Endothelial cell of umbilical vein (primary cell): ENCODE measurements around the gene SKIDA1. TPM values are rescaled to one million over a fixed set of nuclear protein-coding genes. Genes with fewer than 3 reads are reported as not detected.
A peak's percentile ranks its signal among the peaks of the same experiment; 100 is the strongest.

Source experiments
- BruUV-seq: library from RNA; stranded (reverse); fragments of 400-500 nt; replicated peaks from 2 replicates; lab custom pipeline; 2021; lab: Mats Ljungman, UMichigan
- CTCF ChIA-PET: fragments of 300-600, 350-600 bp; sonication (Branson Sonifier 250); formaldehyde crosslinking; loops from one replicate; lab custom pipeline; 2021; ENCODE audit warnings: antibody characterized with exemption, inconsistent platforms; lab: Charles Lee
- POLR2A ChIA-PET: fragments of 300-600, 350-600 bp; sonication (Branson Sonifier 250); formaldehyde crosslinking; loops from one replicate; lab custom pipeline; 2021; ENCODE audit warnings: antibody characterized with exemption, inconsistent platforms; lab: Charles Lee
- DNase-seq: peaks from one replicate; pipeline ENCODE4 v3.0.0-alpha.2; 2011; ENCODE audit warnings: low read depth, low spot score
- FAIRE-seq: peaks from 2 replicates; lab custom pipeline; 2011; peaks lifted over from hg19 to GRCh38; lab: Jason Lieb, UNC
- H2AFZ ChIP-seq: 2 replicates; pipeline ENCODE4 v1.6.0; 2012; ENCODE audit warnings: low read depth, low read length, control low read depth, inconsistent platforms
- H3K27ac ChIP-seq: 2 replicates; pipeline ENCODE4 v1.5.1; 2011; ENCODE audit warnings: low read depth, mild to moderate bottlenecking, control low read depth, low read length, moderate library complexity; ENCODE audit not compliant: insufficient read depth
- H3K27me3 ChIP-seq, 2 experiments: 2 replicates each; pipeline versions ENCODE4 v1.6.0 to v1.6.1; 2011; ENCODE audit warnings: low read length in 2 of 2, mixed read lengths in 1 of 2; ENCODE audit not compliant: control insufficient read depth in 2 of 2, insufficient read depth in 2 of 2
- H3K36me3 ChIP-seq, 2 experiments: 2 replicates in 1 of 2; 3 replicates in 1 of 2; pipeline ENCODE4 v1.5.1; 2011; ENCODE audit warnings: low read length in 2 of 2, mild to moderate bottlenecking in 1 of 2, moderate library complexity in 1 of 2; ENCODE audit not compliant: control insufficient read depth in 2 of 2, insufficient read depth in 2 of 2; ENCODE audit errors: extremely low read depth in 1 of 2
- H3K4me1 ChIP-seq: 3 replicates; pipeline ENCODE4 v1.5.1; 2011; ENCODE audit warnings: mild to moderate bottlenecking, low read length; ENCODE audit not compliant: control insufficient read depth, insufficient read depth; ENCODE audit errors: extremely low read depth
- H3K4me2 ChIP-seq: 2 replicates; pipeline ENCODE4 v1.6.1; 2011; ENCODE audit warnings: low read length, control low read depth, mixed read lengths; ENCODE audit not compliant: insufficient read depth
- H3K4me3 ChIP-seq, 3 experiments: fragments of 200-600 bp in 1 of 3; sonication (generic), shearing (Covaris generic) in 1 of 3; replicated peaks in 1 of 3; 2 replicates each; pipeline ENCODE4 v1.5.1; 2011 to 2016; ENCODE audit warnings: control low read depth in 3 of 3, low read length in 3 of 3, mild to moderate bottlenecking in 2 of 3, inconsistent platforms in 1 of 3, low read depth in 1 of 3, moderate library complexity in 1 of 3; ENCODE audit not compliant: insufficient read depth in 1 of 3
- H3K79me2 ChIP-seq: 2 replicates; pipeline ENCODE4 v1.6.0; 2012; ENCODE audit warnings: low read length, inconsistent platforms; ENCODE audit not compliant: control insufficient read depth, insufficient read depth
- H3K9ac ChIP-seq: replicated peaks from 2 replicates; pipeline ENCODE3; 2011; ENCODE audit warnings: low read length, control low read depth; ENCODE audit not compliant: insufficient read depth; ENCODE audit errors: extremely low read depth
- H3K9me1 ChIP-seq: replicated peaks from 3 replicates; pipeline ENCODE4 v1.6.0; 2011; ENCODE audit warnings: mild to moderate bottlenecking, low read length; ENCODE audit not compliant: control insufficient read depth, insufficient read depth; ENCODE audit errors: extremely low read depth
- H3K9me3 ChIP-seq: replicated peaks from 2 replicates; pipeline ENCODE4 v1.5.1; 2012; ENCODE audit warnings: low read length, inconsistent platforms; ENCODE audit not compliant: control insufficient read depth, insufficient read depth
- H4K20me1 ChIP-seq: replicated peaks from 2 replicates; pipeline ENCODE3; 2011; ENCODE audit warnings: mild to moderate bottlenecking, low read length; ENCODE audit not compliant: control insufficient read depth, insufficient read depth; ENCODE audit errors: extremely low read depth
- EZH2 ChIP-seq: IDR thresholded peaks from 2 replicates; pipeline ENCODE4 v1.6.1; 2012; ENCODE audit warnings: borderline replicate concordance, low read depth, mild to moderate bottlenecking, moderate library complexity, low read length, inconsistent platforms; ENCODE audit not compliant: severe bottlenecking
- FOS ChIP-seq: IDR thresholded peaks from 2 replicates; pipeline ENCODE4 v1.6.1; 2011; ENCODE audit warnings: mild to moderate bottlenecking, low read length, moderate library complexity, borderline replicate concordance; ENCODE audit not compliant: insufficient read depth
- JUN ChIP-seq: IDR thresholded peaks from 2 replicates; pipeline ENCODE4 v1.6.1; 2011; ENCODE audit warnings: borderline replicate concordance, low read depth; ENCODE audit not compliant: insufficient read length, insufficient read depth
- POLR2A ChIP-seq: IDR thresholded peaks from 2 replicates; pipeline ENCODE4 v1.6.1; 2012; ENCODE audit warnings: low read depth, mild to moderate bottlenecking, control low read depth, low read length
- POLR2AphosphoS5 ChIP-seq: IDR thresholded peaks from 2 replicates; pipeline ENCODE4 v1.6.1; 2012; ENCODE audit warnings: low read depth, mild to moderate bottlenecking, control low read depth, low read length, moderate library complexity; ENCODE audit not compliant: insufficient read depth
- dilution Hi-C: fragments of 300-500 bp; cut with MboI; formaldehyde crosslinking; loops from one replicate; pipeline ENCODE4 v1.15.0; 2019; ENCODE audit warnings: low sequenced_read_pairs; ENCODE audit not compliant: extremely low pct_ligation_motif_present
- intact Hi-C: fragments of 100-400 bp; cut with micrococcal nuclease; formaldehyde crosslinking; loops from one replicate; pipeline ENCODE4 v1.10.0; 2022
- polyA plus RNA-seq, 4 experiments: library from polyadenylated mRNA; depleted of rRNA in 3 of 4; stranded (reverse) in 3 of 4; unstranded in 1 of 4; fragments of >200 nt; gene quantifications; 2 replicates each; pipeline versions ENCODE4 v1.2.1 to v1.2.3, GENCODE V29; 2011 to 2012; ENCODE audit warnings: missing spikeins in 1 of 4
- total RNA-seq: library from RNA; stranded (reverse); gene quantifications from 2 replicates; pipeline ENCODE4 v1.2.3, GENCODE V29; 2021
- TF ChIP-seq, protein P1 (sequence below), 2 donors: IDR thresholded peaks; 1 replicate in 1 of 2; 2 replicates in 1 of 2; pipeline ENCODE4 v1.5.1; 2011; ENCODE audit warnings: low read length in 2 of 2, mild to moderate bottlenecking in 2 of 2, moderate library complexity in 2 of 2, control low read depth in 1 of 2, inconsistent platforms in 1 of 2, low read depth in 1 of 2; ENCODE audit not compliant: insufficient read depth in 1 of 2; ENCODE audit errors: extremely low read depth in 1 of 2
- TF ChIP-seq, protein P2 (sequence below): IDR thresholded peaks from 2 replicates; pipeline ENCODE4 v1.6.1; 2011; ENCODE audit not compliant: insufficient read depth, insufficient read length

The SKIDA1 gene
- total and polyA plus RNA-seq, 2 donors (not counting 3 experiments of a cell fraction or from before 2014, with no cell fraction given), result 0.21 to 0.71 TPM

- Histone ChIP-seq H3K79me2 (no peaks in the 10 kb centered on the region), H3K36me3 (no peaks in the 10 kb centered on the region), H4K20me1 (no peaks in the 10 kb centered on the region), H3K9ac (no peak overlapping the region), H3K4me2 (no peak overlapping the region), H3K9me3 (no peaks in the 10 kb centered on the region), H3K27ac (no peak overlapping the region), H3K4me3 (peak overlapping the region in 1 of 3 experiments; percentile 0), H3K27me3 (peaks cover 5 to 15% of the 10 kb centered on the region in 2 experiments), H2AFZ (peak overlapping the region; percentile 74), H3K4me1 (no peaks in the 10 kb centered on the region), H3K9me1 (no peaks in the 10 kb centered on the region)
- dilution Hi-C loops (no loop called here), intact Hi-C loops (no loop called here)
- no TSS peak for BruUV-seq
- no peak for DNase-seq
- TF ChIP-seq POLR2A, result no peak
- no peak for TF ChIP-seq POLR2AphosphoS5
- TF ChIP-seq, protein P1, sequence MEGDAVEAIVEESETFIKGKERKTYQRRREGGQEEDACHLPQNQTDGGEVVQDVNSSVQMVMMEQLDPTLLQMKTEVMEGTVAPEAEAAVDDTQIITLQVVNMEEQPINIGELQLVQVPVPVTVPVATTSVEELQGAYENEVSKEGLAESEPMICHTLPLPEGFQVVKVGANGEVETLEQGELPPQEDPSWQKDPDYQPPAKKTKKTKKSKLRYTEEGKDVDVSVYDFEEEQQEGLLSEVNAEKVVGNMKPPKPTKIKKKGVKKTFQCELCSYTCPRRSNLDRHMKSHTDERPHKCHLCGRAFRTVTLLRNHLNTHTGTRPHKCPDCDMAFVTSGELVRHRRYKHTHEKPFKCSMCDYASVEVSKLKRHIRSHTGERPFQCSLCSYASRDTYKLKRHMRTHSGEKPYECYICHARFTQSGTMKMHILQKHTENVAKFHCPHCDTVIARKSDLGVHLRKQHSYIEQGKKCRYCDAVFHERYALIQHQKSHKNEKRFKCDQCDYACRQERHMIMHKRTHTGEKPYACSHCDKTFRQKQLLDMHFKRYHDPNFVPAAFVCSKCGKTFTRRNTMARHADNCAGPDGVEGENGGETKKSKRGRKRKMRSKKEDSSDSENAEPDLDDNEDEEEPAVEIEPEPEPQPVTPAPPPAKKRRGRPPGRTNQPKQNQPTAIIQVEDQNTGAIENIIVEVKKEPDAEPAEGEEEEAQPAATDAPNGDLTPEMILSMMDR (IDR thresholded peaks at IDR 0.05; ENCODE audit: extremely low read depth in 1 of 2, insufficient read depth in 1 of 2, low read depth in 1 of 2, low read length in 2 of 2), result no peak
- TF ChIP-seq FOS, result no peak
- no peak for TF ChIP-seq JUN
- no peak for TF ChIP-seq EZH2
- TF ChIP-seq, protein P2, sequence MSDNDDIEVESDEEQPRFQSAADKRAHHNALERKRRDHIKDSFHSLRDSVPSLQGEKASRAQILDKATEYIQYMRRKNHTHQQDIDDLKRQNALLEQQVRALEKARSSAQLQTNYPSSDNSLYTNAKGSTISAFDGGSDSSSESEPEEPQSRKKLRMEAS, result no peak
- FAIRE-seq, result no peak
- POLR2A ChIA-PET, result interaction anchor here (0.6 kb wide), 1 partner anchor 173 kb away, joined by 7 read pairs; no protein-coding TSS in a partner anchor
- CTCF ChIA-PET, result no interaction called here
These were observed 15.9 kb downstream of the SKIDA1 start for GRCh38 chr10:21509341-21510240.
